Smooth muscle cell (in vitro differentiated cells): ENCODE results near the gene MT2A. TPM values are rescaled to one million over a fixed set of nuclear protein-coding genes. Genes with fewer than 3 reads are reported as not detected.
A peak's percentile ranks its signal among the peaks of the same experiment; 100 is the strongest.

Experiments
- DNase-seq: peaks from one replicate; lab custom pipeline; 2025; ENCODE audit not compliant: unreplicated experiment; lab: John Stamatoyannopoulos, UW
- H2AFZ ChIP-seq: fragments of 200-600 bp; sonication (generic); 2 replicates; pipeline ENCODE4 v1.6.0; 2016; ENCODE audit warnings: antibody characterized with exemption, low read depth, mild to moderate bottlenecking
- H3F3A ChIP-seq: fragments of 200-600 bp; sonication (generic); 2 replicates; pipeline ENCODE4 v1.6.0; 2017; ENCODE audit warnings: antibody characterized with exemption, low read depth
- H3K27ac ChIP-seq: fragments of 200-600 bp; sonication (generic); 2 replicates; pipeline ENCODE4 v1.5.1; 2016; ENCODE audit warnings: low read depth, mild to moderate bottlenecking
- H3K27me3 ChIP-seq: fragments of 200-600 bp; sonication (generic); 2 replicates; pipeline ENCODE4 v1.6.1; 2016; ENCODE audit warnings: low read depth, mild to moderate bottlenecking
- H3K36me3 ChIP-seq: fragments of 200-600 bp; sonication (generic); 2 replicates; pipeline ENCODE4 v1.5.1; 2016; ENCODE audit warnings: low read depth
- H3K4me1 ChIP-seq: fragments of 200-600 bp; sonication (generic); 2 replicates; pipeline ENCODE4 v1.5.1; 2016; ENCODE audit warnings: low read depth
- H3K4me2 ChIP-seq: fragments of 200-600 bp; sonication (generic); 2 replicates; pipeline ENCODE4 v1.6.0; 2016; ENCODE audit warnings: mild to moderate bottlenecking
- H3K4me3 ChIP-seq: fragments of 200-600 bp; sonication (generic); 2 replicates; pipeline ENCODE4 v1.5.1; 2016; ENCODE audit warnings: mild to moderate bottlenecking
- H3K79me2 ChIP-seq: fragments of 200-600 bp; sonication (generic); 2 replicates; pipeline ENCODE4 v1.6.0; 2016; ENCODE audit warnings: low read depth, mild to moderate bottlenecking
- H3K9ac ChIP-seq: fragments of 200-600 bp; sonication (generic); 2 replicates; pipeline ENCODE4 v1.6.0; 2016; ENCODE audit warnings: low read depth
- H3K9me3 ChIP-seq: fragments of 200-600 bp; sonication (generic); replicated peaks from 2 replicates; pipeline ENCODE4 v1.5.1; 2016; ENCODE audit warnings: low read depth
- H4K20me1 ChIP-seq: fragments of 200-600 bp; sonication (generic); 2 replicates; pipeline ENCODE4 v1.6.0; 2016; ENCODE audit warnings: low read depth
- CTCF ChIP-seq: fragments of 200-600 bp; sonication (generic); IDR thresholded peaks from 2 replicates; pipeline ENCODE4 v1.5.1; 2017; ENCODE audit warnings: borderline replicate concordance, mild to moderate bottlenecking, antibody characterized with exemption; ENCODE audit not compliant: insufficient read depth, poor library complexity, severe bottlenecking
- WGBS: methylation state at CpG from one replicate; pipeline ENCODE4 v1.1.7; 2016; ENCODE audit warnings: low lambda C conversion rate; 5-methylcytosine and 5-hydroxymethylcytosine counted together
- polyA plus RNA-seq: library from polyadenylated mRNA; unstranded; fragments of >200 nt; fragmentation: Nextera tagmentation; extraction: Ambion mirVana; gene quantifications from 2 replicates; pipeline ENCODE4 v1.2.1, GENCODE V29; 2016
- total RNA-seq: library from RNA; depleted of rRNA; stranded (reverse); fragments of >200 nt; gene quantifications from 2 replicates; pipeline ENCODE4 v1.2.3, GENCODE V29; 2014

MT2A gene
- total and polyA plus RNA-seq, 2 experiments from 2014 or later: 14.8 to 225 TPM

GRCh38 chr16:56593573-56594291 is 14.7 kb upstream of the MT2A start:
- Histone ChIP-seq H3K9ac (no peak overlapping the region), H3K4me1 (no peaks in the 10 kb centered on the region), H3K9me3 (no peaks in the 10 kb centered on the region), H3K4me2 (no peak overlapping the region), H4K20me1 (no peaks in the 10 kb centered on the region), H3K27me3 (peaks cover 41% of the 10 kb centered on the region), H3F3A (no peaks in the 10 kb centered on the region), H3K79me2 (no peaks in the 10 kb centered on the region), H2AFZ (no peak overlapping the region), H3K27ac (no peak overlapping the region), H3K36me3 (no peaks in the 10 kb centered on the region), H3K4me3 (no peak overlapping the region)
- 75% methylated on average over 6 of the region's 6 CpGs for WGBS
- no peak for TF ChIP-seq CTCF
- DNase-seq: no peak

DNA sequence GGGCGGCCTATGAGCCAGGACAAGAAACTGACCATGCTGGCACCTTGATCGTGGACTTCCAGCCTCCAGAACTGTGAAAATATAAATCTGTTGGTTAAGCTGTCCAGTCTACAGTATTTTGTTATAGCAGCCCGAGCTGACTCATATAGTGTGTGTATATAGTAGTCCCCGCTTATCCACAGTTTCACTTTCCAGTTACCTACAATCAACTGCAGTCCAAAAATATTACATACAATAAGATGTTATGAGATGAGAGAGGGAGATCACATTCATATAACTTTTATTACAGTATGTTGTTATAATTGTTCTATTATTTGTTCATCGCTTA is 14.1 kb upstream of the MT2A start:
- H3K9ac ChIP-seq: no peak overlapping the region
- H3K27me3 ChIP-seq: peaks cover 36% of the 10 kb centered on the region
- H3K4me3 ChIP-seq: no peak overlapping the region
- no peaks in the 10 kb centered on the region for H3K36me3 ChIP-seq
- no peaks in the 10 kb centered on the region for H4K20me1 ChIP-seq
- no peak overlapping the region for H3K4me2 ChIP-seq
- no peaks in the 10 kb centered on the region for H3F3A ChIP-seq
- H3K9me3 ChIP-seq: no peaks in the 10 kb centered on the region
- no peak for DNase-seq
- H3K79me2 ChIP-seq: no peaks in the 10 kb centered on the region
- no peak overlapping the region for H2AFZ ChIP-seq
- 87% methylated on average over 5 of the region's 5 CpGs for WGBS
- H3K4me1 ChIP-seq: no peaks in the 10 kb centered on the region
- no peak for TF ChIP-seq CTCF
- no peak overlapping the region for H3K27ac ChIP-seq

DNA sequence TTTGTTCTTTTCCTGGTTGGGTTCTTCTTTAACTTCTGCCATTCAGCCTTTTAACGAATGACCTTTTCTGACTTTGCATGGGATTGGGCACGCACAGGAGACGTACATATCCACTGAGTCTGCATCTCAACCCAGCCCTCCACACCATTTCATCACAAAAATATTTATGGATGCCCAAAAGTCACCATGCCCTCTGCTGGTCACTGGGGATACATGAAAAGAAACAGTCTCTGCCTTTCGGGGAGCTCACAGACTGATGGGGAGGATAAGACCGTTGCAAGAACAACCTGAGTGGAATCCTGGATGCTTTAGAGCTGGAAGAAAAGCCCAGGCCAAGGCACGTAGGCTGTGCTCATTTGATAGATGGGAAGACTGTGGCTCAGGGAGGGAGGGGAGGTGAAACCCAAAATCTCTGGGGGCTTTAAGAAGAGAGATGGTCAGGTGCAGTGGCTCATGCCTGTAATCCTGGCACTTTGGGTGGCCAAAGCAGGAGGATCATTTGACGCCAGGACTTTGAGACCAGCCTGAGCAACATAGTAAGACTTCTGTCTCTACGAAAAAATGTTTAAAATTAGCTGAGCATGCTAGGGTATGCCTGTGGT is 7.9 kb upstream of the MT2A start:
- TF ChIP-seq CTCF: peak; percentile 55
- H3K4me1 ChIP-seq: no peaks in the 10 kb centered on the region
- no peaks in the 10 kb centered on the region for H3K9me3 ChIP-seq
- H3K27ac ChIP-seq: no peak overlapping the region
- H4K20me1 ChIP-seq: no peaks in the 10 kb centered on the region
- DNase-seq: no peak
- no peaks in the 10 kb centered on the region for H3F3A ChIP-seq
- no peak overlapping the region for H3K9ac ChIP-seq
- WGBS: 46% methylated on average over 8 of the region's 8 CpGs
- H2AFZ ChIP-seq: no peak overlapping the region
- no peak overlapping the region for H3K4me2 ChIP-seq
- no peaks in the 10 kb centered on the region for H3K36me3 ChIP-seq
- H3K4me3 ChIP-seq: no peak overlapping the region
- no peaks in the 10 kb centered on the region for H3K79me2 ChIP-seq
- H3K27me3 ChIP-seq: no peaks in the 10 kb centered on the region

DNA sequence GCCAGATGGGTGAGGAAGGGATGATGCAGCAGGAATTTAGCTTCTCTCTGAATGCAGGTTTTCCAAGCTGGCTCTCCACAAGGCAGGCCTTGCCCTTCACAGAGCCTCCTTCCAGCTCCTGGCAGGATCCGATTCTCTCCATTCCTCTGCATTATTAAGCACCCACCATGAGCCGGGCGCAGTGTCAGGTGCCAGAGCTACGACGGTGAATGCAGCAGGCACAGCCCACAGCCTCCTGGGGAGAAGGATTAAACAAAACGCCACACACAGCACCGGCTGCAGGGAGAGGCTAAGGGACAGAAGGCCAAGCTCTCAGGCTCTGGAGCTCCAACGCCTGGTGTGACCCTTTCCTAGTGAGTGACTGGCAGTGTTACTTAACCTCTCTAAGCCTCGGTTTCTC is 7.1 kb upstream of the MT2A start:
- Histone ChIP-seq H3F3A (no peaks in the 10 kb centered on the region), H2AFZ (no peak overlapping the region), H4K20me1 (no peaks in the 10 kb centered on the region), H3K36me3 (no peaks in the 10 kb centered on the region), H3K4me2 (no peak overlapping the region), H3K79me2 (no peaks in the 10 kb centered on the region), H3K4me1 (no peaks in the 10 kb centered on the region), H3K27ac (no peak overlapping the region), H3K27me3 (no peaks in the 10 kb centered on the region), H3K4me3 (no peak overlapping the region), H3K9me3 (no peaks in the 10 kb centered on the region), H3K9ac (no peak overlapping the region)
- no peak for TF ChIP-seq CTCF
- DNase-seq: no peak
- WGBS: 82% methylated on average over 9 of the region's 9 CpGs
